ENCODE measurements around the gene PEPD. TPM values are rescaled to one million over a fixed set of nuclear protein-coding genes. Genes with fewer than 3 reads are reported as not detected.

Gene PEPD
- total RNA-seq, 1 experiment from 2014 or later, result 83.1 TPM

- Mint-ChIP-seq H3K4me1 (peaks cover 29% of the 10 kb centered on the region), H3K27ac (no peak overlapping the region; the same call in 1 of the 2 replicates), H3K36me3 (no peaks in the 10 kb centered on the region; the same call in 1 of the 2 replicates), H3K9me3 (no peaks in the 10 kb centered on the region), H3K4me3 (no peak overlapping the region), H3K27me3 (ENCODE audit: low read depth) (no peaks in the 10 kb centered on the region)
- ChIA-PET CTCF (interaction anchor here (1.0 to 1.2 kb wide), 3 partner anchors 76 to 589 kb away, joined by 3 to 5 read pairs (median 3); no protein-coding TSS in a partner anchor), POLR2A (interaction anchor here (0.6 kb wide), 1 partner anchor 132 kb away, joined by 3 read pairs; no protein-coding TSS in a partner anchor)
- no peak for ATAC-seq
- DNase-seq (ENCODE audit: low spot score), result no peak
- TF ChIP-seq E2F5 (CRISPR knock-in tag; IDR thresholded peaks at IDR 0.05) (no peak), MAX (CRISPR knock-in tag; IDR thresholded peaks at IDR 0.05) (no peak), ZBTB43 (CRISPR knock-in tag; IDR thresholded peaks at IDR 0.05) (no peak), PRDM15 (CRISPR knock-in tag; IDR thresholded peaks at IDR 0.05) (no peak), TEAD4 (CRISPR knock-in tag; IDR thresholded peaks at IDR 0.05) (no peak), RORB (CRISPR knock-in tag; IDR thresholded peaks at IDR 0.05) (no peak), ZNF232 (CRISPR knock-in tag; IDR thresholded peaks at IDR 0.05) (no peak), STAT6 (CRISPR knock-in tag; conservative IDR thresholded peaks at IDR 0.05; ENCODE audit: low read depth) (no peak), IRF1 (CRISPR knock-in tag; IDR thresholded peaks at IDR 0.05) (no peak), GABPB1 (CRISPR knock-in tag; IDR thresholded peaks at IDR 0.05) (no peak), PRRX2 (CRISPR knock-in tag; IDR thresholded peaks at IDR 0.05) (no peak), ZNF121 (CRISPR knock-in tag; IDR thresholded peaks at IDR 0.05) (no peak), SOX15 (CRISPR knock-in tag; IDR thresholded peaks at IDR 0.05) (no peak), ZNF416 (CRISPR knock-in tag; IDR thresholded peaks at IDR 0.05) (no peak), ATF6 (CRISPR knock-in tag; IDR thresholded peaks at IDR 0.05) (no peak), ZNF425 (CRISPR knock-in tag; conservative IDR thresholded peaks at IDR 0.05) (no peak), FOXP4 (CRISPR knock-in tag; IDR thresholded peaks at IDR 0.05) (no peak), NFE2L1 (CRISPR knock-in tag; IDR thresholded peaks at IDR 0.05) (no peak), OVOL2 (CRISPR knock-in tag; IDR thresholded peaks at IDR 0.05; ENCODE audit: borderline replicate concordance) (no peak)
Measured at GRCh38 chr19:33507021-33507956, 14.3 kb downstream of the PEPD start.

All from WTC11 (cell line).